Measurements from ENCODE around the gene DYNLT4.

- TF ChIP-seq CTCF (IDR thresholded peaks at IDR 0.05) (no peak), POLR2A (IDR thresholded peaks at IDR 0.05) (no peak)
These were observed 4.7 kb downstream of the DYNLT4 start for GRCh38 chr1:44802306-44803061.

All from testis (tissue), 2 donors.